ENCODE results near the gene ME2.

The ME2 gene

DNA sequence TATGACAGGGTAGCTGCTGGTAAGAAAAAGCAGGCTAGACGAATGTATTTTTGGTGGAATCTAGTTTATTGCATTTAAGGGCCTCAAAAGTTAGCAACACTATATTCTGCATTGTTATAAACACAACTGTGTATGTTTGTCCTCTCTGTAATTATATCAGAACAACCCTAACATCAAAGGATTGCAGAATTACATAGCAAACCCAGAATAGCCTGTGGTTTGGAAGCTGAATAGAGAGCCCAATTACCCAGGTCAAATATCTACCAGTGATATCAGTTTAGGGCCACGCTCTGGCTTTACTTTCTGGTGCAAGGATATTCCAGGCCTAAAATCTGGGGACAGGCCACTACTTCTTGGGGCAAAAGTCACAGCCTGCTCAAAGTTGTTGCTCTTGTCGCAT lies 34.0 kb upstream of the ME2 start:
- TF ChIP-seq EZH2 (IDR thresholded peaks at IDR 0.05; ENCODE audit: borderline replicate concordance, low read length), result no peak
- TF ChIP-seq, protein P1, sequence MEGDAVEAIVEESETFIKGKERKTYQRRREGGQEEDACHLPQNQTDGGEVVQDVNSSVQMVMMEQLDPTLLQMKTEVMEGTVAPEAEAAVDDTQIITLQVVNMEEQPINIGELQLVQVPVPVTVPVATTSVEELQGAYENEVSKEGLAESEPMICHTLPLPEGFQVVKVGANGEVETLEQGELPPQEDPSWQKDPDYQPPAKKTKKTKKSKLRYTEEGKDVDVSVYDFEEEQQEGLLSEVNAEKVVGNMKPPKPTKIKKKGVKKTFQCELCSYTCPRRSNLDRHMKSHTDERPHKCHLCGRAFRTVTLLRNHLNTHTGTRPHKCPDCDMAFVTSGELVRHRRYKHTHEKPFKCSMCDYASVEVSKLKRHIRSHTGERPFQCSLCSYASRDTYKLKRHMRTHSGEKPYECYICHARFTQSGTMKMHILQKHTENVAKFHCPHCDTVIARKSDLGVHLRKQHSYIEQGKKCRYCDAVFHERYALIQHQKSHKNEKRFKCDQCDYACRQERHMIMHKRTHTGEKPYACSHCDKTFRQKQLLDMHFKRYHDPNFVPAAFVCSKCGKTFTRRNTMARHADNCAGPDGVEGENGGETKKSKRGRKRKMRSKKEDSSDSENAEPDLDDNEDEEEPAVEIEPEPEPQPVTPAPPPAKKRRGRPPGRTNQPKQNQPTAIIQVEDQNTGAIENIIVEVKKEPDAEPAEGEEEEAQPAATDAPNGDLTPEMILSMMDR (IDR thresholded peaks at IDR 0.05; ENCODE audit: low read length), result no peak
- no peak overlapping the region for H2AFZ ChIP-seq (ENCODE audit: low read length)
- no peaks in the 10 kb centered on the region for H3K36me3 ChIP-seq (ENCODE audit: insufficient read depth, low read length)
- no peaks in the 10 kb centered on the region for H3K9me3 ChIP-seq (ENCODE audit: low read length)
- H3K4me3 ChIP-seq (ENCODE audit: low read depth, low read length, poor library complexity, severe bottlenecking), result no peak overlapping the region
- H3K79me2 ChIP-seq (ENCODE audit: insufficient read depth, low read length), result no peaks in the 10 kb centered on the region
- H3K4me2 ChIP-seq (ENCODE audit: low read length), result no peak overlapping the region
- H3K27ac ChIP-seq (ENCODE audit: low read depth, low read length, poor library complexity, severe bottlenecking), result no peak overlapping the region
- H3K9ac ChIP-seq (ENCODE audit: low read length), result no peak overlapping the region
- no peaks in the 10 kb centered on the region for H3K27me3 ChIP-seq (ENCODE audit: insufficient read depth, low read length)
- no peaks in the 10 kb centered on the region for H3F3A ChIP-seq (ENCODE audit: insufficient read depth, low read length)
- no peaks in the 10 kb centered on the region for H3K9me2 ChIP-seq (ENCODE audit: low read depth, low read length)
- no peaks in the 10 kb centered on the region for H3K4me1 ChIP-seq (ENCODE audit: insufficient read depth, low read length, severe bottlenecking)
- no peaks in the 10 kb centered on the region for H4K20me1 ChIP-seq (ENCODE audit: insufficient read depth, low read length)

DNA sequence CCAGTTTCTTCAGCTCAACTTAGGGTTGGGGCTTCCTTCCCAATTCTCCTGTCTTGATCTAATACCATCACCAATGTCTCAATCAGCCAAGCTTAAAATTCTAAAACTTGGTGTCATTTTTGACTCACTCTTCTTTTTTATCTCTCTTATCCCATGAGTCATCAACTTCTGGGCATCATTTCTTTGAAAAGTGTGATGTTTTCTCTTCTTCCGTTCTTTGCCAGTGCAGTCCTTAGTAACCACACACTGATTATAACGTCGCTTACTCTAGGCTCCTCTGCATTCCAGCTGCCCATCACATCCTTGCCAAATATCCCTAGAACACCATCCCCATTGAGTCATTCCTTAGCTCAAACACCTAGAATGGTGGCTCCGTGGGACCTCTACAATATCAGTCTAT lies 31.7 kb upstream of the ME2 start:
- no peak for TF ChIP-seq EZH2 (IDR thresholded peaks at IDR 0.05; ENCODE audit: borderline replicate concordance, low read length)
- TF ChIP-seq, protein P1 (IDR thresholded peaks at IDR 0.05; ENCODE audit: low read length), result no peak
- Histone ChIP-seq H3K4me3 (ENCODE audit: low read depth, low read length, poor library complexity, severe bottlenecking) (no peak overlapping the region), H3K9ac (ENCODE audit: low read length) (no peak overlapping the region), H3K4me1 (ENCODE audit: insufficient read depth, low read length, severe bottlenecking) (no peaks in the 10 kb centered on the region), H3K9me3 (ENCODE audit: low read length) (no peaks in the 10 kb centered on the region), H3K4me2 (ENCODE audit: low read length) (no peak overlapping the region), H3K27me3 (ENCODE audit: insufficient read depth, low read length) (no peaks in the 10 kb centered on the region; the same call in 1 of the 2 replicates), H3K9me2 (ENCODE audit: low read depth, low read length) (no peaks in the 10 kb centered on the region), H3K79me2 (ENCODE audit: insufficient read depth, low read length) (no peaks in the 10 kb centered on the region), H4K20me1 (ENCODE audit: insufficient read depth, low read length) (no peaks in the 10 kb centered on the region), H3K36me3 (ENCODE audit: insufficient read depth, low read length) (no peaks in the 10 kb centered on the region), H3F3A (ENCODE audit: insufficient read depth, low read length) (no peaks in the 10 kb centered on the region), H3K27ac (ENCODE audit: low read depth, low read length, poor library complexity, severe bottlenecking) (no peak overlapping the region), H2AFZ (ENCODE audit: low read length) (no peak overlapping the region)

DNA sequence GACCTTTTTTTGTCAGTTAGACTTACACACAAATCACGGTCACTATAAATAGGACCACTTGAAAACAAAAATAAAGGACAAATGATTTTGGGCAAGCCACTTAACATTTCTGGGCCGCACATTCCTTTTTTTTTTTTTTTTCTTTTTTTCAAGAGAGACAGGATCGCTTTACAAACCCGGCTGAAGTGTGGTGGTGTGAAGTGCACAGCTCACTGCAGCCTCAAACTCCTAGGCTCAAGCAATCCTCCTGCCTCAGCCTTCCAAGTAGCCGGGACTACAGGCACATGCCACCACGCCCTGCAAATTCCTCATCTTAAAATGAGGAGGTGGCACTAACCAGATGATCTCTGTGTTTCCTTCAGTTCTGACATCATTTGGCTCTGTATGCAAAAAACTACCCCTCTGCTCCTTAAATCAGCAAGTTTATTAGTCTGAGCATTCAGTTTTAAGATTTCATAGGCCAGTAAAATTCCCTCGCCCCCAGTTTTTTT lies 30.8 kb upstream of the ME2 start:
- no peak overlapping the region for H3K4me2 ChIP-seq (ENCODE audit: low read length)
- H3F3A ChIP-seq (ENCODE audit: insufficient read depth, low read length), result no peaks in the 10 kb centered on the region
- no peak overlapping the region for H3K9ac ChIP-seq (ENCODE audit: low read length)
- no peaks in the 10 kb centered on the region for H3K9me2 ChIP-seq (ENCODE audit: low read depth, low read length)
- no peak overlapping the region for H2AFZ ChIP-seq (ENCODE audit: low read length)
- H4K20me1 ChIP-seq (ENCODE audit: insufficient read depth, low read length), result no peaks in the 10 kb centered on the region
- H3K4me3 ChIP-seq (ENCODE audit: low read depth, low read length, poor library complexity, severe bottlenecking), result no peak overlapping the region
- no peaks in the 10 kb centered on the region for H3K9me3 ChIP-seq (ENCODE audit: low read length)
- H3K27me3 ChIP-seq (ENCODE audit: insufficient read depth, low read length), result no peaks in the 10 kb centered on the region; the same call in 1 of the 2 replicates
- H3K79me2 ChIP-seq (ENCODE audit: insufficient read depth, low read length), result no peaks in the 10 kb centered on the region
- TF ChIP-seq EZH2 (IDR thresholded peaks at IDR 0.05; ENCODE audit: borderline replicate concordance, low read length), result no peak
- TF ChIP-seq, protein P1 (IDR thresholded peaks at IDR 0.05; ENCODE audit: low read length), result no peak
- H3K4me1 ChIP-seq (ENCODE audit: insufficient read depth, low read length, severe bottlenecking), result no peaks in the 10 kb centered on the region
- H3K36me3 ChIP-seq (ENCODE audit: insufficient read depth, low read length), result no peaks in the 10 kb centered on the region
- no peak overlapping the region for H3K27ac ChIP-seq (ENCODE audit: low read depth, low read length, poor library complexity, severe bottlenecking)
